NCI-H82 treated with DMSO at 0.1 percent for 48 hours (cell line): ENCODE measurements around the gene IGLL5.

Source experiments
- DNase-seq: peaks from one replicate; lab custom pipeline; 2025; ENCODE audit not compliant: unreplicated experiment; lab: John Stamatoyannopoulos, UW

Gene IGLL5

GRCh38 chr22:22858559-22858937, 29.1 kb upstream of the IGLL5 start:
- no peak for DNase-seq

- no peak for DNase-seq
These were observed 24.6 kb upstream of the IGLL5 start for GRCh38 chr22:22863001-22863400.

- DNase-seq = no peak
These were observed 22.1 kb upstream of the IGLL5 start for GRCh38 chr22:22865311-22866072.

GRCh38 chr22:22866381-22867111, 21.1 kb upstream of the IGLL5 start:
- no peak for DNase-seq

GRCh38 chr22:22867996-22868715, 19.5 kb upstream of the IGLL5 start:
- no peak for DNase-seq

- no peak for DNase-seq
These were observed 16.8 kb upstream of the IGLL5 start for GRCh38 chr22:22870577-22871404.

GRCh38 chr22:22871536-22872278, 15.9 kb upstream of the IGLL5 start:
- no peak for DNase-seq

- DNase-seq = no peak
These were observed 14.6 kb upstream of the IGLL5 start for GRCh38 chr22:22872722-22873708.

GRCh38 chr22:22877523-22878210, 9.9 kb upstream of the IGLL5 start:
- DNase-seq = peak; percentile 3

- no peak for DNase-seq
These were observed 9.4 kb upstream of the IGLL5 start for GRCh38 chr22:22878211-22878570.

- no peak for DNase-seq
These were observed 8.6 kb upstream of the IGLL5 start for GRCh38 chr22:22878801-22879674.

GRCh38 chr22:22879675-22880155, 7.9 kb upstream of the IGLL5 start:
- DNase-seq = no peak

GRCh38 chr22:22880645-22881044, 7.0 kb upstream of the IGLL5 start:
- no peak for DNase-seq

- DNase-seq = no peak
These were observed 6.3 kb upstream of the IGLL5 start for GRCh38 chr22:22881116-22882000.

- DNase-seq = no peak
These were observed 5.4 kb upstream of the IGLL5 start for GRCh38 chr22:22882033-22882717.
